DMS153 (cell line): ENCODE measurements around the gene ATP6V1F.

Source experiments
- DNase-seq: peaks from one replicate; lab custom pipeline; 2025; lab: John Stamatoyannopoulos, UW

ATP6V1F gene, protein sequence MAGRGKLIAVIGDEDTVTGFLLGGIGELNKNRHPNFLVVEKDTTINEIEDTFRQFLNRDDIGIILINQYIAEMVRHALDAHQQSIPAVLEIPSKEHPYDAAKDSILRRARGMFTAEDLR

DNA sequence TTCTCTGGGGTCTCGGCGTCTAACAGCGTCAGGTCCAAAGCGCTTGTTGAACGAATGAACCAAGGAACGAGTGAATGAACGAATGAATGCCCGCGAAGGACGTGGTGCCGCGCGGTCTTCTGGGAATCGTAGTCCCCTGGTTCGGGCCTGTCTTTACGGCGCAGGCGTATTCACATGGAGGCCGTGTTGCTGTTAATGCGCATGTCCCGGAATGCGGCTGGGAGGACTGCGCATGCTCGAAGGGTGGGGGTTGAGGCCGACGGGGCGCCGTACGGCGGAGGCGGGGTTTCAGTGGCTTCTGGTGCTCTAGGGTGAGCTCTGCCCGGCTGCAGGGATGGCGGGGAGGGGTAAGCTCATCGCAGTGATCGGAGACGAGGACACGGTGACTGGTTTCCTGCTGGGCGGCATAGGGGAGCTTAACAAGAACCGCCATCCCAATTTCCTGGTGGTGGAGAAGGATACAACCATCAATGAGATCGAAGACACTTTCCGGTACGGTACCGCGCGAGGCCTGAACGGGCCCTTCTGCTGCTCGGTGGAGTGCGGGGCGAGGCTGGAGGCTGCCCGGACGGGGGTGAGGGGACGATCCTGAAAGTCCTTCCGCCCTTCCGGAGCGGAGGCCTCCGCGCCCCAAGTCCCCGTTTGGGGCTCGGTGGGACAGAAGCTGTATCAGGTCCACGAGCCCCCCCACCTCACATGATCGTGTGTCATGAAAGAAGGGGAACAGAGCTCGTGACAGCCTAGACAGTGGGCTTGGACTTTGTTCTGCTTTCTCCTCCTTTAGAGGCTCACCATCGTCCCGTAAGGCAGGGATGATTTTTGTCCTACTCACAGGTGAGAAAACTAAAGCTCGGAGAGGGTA, at the start of gene ATP6V1F:
ATP6V1F (plus strand) TSS at position 286 of the 862 bp plus-strand sequence; CDS start at position 335, 49 bp downstream.
- DNase-seq, result peak; percentile 97

DNA sequence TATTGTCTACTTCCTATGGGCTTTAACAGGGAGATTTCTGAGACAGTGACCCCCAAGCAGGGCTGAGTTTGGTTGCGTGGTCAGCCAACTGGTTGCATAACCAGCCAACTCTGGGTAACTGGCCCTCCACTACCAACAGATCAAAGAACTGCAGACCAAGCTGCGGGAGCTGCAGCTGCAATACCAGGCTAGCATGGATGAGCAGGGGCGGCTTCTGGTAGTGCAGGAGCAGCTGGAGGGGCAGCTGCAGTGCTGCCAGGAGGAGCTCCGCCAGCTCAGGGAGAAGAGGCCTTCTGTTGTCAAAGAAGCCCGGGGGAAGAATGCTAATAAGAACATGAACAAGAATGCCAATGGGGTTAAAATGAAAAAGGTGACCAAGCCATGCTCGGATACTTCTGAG, 48.2 kb upstream of the ATP6V1F start:
- no peak for DNase-seq

DNA sequence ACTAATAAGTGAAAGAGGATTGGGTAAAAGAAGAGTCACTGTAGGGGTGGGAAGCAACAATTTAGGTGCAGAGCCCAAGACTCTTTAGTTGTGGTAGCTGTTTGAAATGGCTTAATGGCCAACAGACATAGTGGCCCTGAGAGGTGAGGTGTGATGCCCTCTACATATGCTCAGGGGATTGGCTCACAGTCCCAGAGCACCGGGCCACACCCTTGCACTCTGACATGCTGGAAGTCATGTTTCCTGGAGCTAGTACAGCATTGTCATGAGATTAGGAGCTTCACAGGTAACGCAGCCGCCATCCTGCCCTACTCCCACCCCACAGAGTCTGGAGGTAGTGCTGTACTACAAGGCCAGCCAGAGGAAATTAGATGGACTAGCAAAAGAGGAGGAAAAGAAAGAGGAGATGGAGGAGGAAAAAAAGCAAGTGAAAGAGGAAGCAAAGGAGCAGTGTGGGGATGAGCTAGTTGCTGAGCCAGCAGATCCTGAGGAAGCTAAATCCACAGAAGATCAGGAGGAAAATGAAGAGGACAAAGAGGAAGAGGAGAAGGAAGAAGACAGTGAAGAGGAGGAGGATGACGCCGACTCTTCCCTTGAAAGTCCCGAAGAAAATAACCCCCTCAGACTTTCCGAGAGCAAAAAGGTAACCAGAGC, 47.2 kb upstream of the ATP6V1F start:
- no peak for DNase-seq

DNA sequence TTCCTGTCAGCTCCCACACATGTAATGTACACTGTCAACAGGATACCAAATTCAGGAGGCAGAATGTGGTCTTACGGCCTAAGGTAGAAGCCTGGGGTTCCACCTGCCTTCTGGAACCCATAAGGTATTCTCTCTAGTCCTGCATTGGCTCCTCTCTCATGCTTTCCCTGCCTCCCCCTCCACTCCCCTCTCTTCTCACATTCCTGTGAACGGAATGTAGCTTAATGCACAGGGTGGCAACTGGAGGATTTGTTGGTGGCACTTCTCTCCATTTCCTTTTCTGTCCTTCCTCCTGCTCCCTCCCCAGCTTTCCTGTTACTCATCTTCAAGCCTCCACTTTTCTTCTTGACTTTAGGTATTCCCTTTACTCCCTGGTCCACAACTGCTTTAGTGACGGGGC, 44.0 kb upstream of the ATP6V1F start:
- DNase-seq, result no peak

DNA sequence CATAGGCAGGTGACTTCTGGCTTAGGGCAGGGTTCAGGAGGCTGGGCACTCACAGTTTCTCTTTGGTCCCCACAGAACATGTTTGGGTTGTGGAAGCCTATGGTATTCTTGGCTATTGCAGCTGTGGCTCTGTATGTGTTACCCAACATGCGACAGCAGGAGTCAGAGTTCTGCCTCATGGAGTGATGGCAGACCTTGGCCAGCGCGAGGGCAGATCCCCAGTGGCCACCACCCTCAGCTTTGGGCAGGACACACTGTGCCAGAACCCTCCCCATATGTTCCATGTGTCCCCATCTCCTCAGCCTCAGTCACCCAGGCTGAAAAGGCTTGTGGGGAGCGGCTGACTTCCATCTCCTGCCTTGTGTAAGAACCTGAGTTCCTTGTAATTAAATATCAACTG, 40.9 kb upstream of the ATP6V1F start:
- no peak for DNase-seq

DNA sequence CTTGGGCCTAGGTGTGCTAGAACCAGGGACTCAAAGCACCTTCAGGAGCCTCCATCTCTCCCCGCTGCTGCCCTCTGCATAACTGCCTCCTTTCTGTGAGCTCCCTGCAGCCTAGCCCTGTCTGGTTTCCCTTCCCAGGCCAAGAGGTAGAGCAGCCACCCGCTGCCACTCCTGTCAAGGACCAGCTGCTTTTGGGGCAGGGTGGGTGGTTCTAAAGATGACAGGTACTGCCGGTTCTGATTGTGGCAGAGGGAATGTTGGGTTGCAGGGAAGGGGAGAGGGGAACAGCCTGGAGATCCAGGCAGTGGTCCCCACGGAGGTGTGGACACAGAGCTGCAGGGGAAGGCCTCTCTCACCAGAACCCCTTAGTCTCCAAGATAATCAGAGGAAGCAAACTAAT, 36.1 kb upstream of the ATP6V1F start:
- DNase-seq, result no peak

DNA sequence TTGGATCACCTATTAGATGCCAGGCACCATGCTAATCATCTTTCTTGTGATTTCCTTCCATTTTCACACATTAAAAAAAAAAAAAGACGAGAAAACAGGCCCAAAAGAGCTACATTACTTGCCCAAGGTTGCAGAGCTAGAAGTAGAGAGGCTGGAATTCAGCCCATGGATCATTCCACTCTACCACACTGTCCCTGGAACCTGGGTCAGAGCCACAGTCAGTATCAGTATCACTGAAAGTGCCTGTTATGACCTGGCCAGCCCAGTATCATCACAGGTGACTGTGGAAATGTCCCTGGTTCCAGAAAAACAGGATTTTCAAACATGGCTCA, 35.8 kb upstream of the ATP6V1F start:
- no peak for DNase-seq

DNA sequence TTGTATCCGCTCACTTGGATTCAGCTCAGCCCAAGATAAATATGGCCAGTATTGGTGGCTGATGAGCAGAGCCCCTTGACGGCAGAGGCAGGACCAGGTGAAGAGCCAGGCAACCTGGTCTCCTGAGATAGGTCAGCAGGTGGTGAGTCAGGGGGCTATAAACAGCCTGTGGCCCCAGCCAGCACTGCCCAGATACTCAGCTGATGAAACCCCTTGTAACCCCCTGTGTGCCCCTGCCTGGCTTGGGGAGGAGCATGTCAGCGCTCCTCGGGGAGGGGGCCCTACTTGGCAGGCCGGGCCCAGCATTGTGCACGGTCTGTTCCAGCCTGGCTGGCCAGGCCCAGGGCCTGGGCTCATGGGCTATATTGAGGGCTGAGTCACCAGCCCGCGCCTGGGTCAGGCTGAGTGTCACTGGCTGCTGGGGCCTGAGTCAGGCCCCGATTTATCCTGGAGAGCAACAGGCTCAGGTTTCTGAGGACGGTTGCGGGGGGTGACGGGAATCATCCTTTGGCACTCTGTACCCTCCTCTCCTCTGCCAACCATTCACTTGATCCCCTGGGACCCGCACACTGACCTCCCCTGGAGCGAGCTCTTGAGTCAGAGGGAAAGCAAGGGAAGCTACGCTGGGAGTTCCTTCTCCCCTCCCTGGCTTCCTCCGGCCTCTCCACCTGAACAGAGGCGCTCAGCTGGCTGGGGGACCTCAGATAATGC, 35.3 kb upstream of the ATP6V1F start:
- no peak for DNase-seq

DNA sequence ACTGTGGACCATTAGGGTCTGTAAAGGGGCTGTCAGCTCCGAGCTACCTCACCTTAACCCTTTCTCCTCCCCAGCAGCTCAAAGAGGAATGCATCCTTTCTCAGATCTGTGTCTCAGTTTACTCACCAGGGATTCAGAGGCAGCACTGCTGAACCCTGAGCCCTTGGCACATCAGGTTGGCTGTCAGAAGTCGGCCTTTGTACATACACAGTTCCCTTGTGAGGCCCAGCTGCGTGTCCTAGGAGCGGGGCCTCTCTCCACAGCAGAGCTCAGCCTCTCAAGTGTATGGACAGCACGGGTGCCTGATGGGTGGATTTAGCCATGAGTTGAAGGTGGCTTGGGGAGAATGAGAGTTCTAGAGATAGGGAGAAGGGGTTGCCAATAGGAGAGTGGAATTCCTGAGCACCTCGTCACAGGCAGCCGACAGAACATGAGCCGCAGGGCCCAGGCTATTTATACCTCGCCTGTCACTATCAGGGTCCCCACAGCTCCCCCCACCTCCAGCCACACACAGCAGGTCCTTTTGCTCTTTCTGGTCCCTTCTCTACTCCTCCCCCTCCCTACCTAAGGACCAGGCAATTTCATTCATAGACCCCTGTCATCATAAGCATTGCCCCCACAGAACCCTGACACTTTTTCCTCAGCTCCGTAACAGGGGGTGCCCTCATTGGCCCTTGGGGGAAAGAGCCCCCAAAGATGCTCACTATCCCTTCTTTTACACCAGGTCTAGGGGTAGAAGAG, 34.5 kb upstream of the ATP6V1F start:
- DNase-seq, result no peak

DNA sequence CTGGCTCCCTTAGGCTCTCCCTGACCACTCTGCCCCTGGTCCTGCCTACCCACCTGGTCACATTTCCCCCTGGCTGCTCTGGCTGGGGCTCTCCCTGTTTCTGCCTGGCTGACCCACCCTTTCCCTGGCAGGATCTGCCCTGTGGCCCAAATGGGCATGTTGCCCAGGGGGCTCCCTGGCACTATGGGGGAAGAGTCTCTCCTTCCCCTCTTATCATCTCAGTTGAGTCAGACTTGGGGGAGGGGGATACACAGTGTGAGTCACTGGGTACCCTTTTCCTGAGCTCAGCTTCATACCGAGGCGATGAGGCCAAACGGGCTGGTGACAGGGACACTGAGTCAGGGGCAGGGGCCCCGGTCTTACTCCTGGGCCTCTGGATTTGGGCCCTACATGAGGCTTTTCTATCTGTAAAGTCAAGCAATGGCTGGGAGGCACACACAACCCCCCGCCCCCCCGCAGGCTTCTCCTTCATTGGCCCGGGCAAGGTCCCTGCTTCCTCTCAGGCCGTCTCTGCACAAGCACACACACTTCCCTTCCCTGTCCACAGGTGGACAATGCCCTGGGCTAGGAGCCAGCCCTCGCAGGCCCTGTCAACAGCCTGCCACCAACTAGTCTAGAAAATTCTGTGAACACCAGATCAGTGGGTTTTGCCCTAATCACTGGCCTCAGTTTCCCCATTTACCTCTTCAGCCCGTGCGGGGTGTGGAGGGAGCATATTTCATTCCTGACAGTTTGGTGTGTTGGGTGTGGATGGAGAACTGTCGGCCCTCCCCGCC, 33.1 kb upstream of the ATP6V1F start:
- no peak for DNase-seq

DNA sequence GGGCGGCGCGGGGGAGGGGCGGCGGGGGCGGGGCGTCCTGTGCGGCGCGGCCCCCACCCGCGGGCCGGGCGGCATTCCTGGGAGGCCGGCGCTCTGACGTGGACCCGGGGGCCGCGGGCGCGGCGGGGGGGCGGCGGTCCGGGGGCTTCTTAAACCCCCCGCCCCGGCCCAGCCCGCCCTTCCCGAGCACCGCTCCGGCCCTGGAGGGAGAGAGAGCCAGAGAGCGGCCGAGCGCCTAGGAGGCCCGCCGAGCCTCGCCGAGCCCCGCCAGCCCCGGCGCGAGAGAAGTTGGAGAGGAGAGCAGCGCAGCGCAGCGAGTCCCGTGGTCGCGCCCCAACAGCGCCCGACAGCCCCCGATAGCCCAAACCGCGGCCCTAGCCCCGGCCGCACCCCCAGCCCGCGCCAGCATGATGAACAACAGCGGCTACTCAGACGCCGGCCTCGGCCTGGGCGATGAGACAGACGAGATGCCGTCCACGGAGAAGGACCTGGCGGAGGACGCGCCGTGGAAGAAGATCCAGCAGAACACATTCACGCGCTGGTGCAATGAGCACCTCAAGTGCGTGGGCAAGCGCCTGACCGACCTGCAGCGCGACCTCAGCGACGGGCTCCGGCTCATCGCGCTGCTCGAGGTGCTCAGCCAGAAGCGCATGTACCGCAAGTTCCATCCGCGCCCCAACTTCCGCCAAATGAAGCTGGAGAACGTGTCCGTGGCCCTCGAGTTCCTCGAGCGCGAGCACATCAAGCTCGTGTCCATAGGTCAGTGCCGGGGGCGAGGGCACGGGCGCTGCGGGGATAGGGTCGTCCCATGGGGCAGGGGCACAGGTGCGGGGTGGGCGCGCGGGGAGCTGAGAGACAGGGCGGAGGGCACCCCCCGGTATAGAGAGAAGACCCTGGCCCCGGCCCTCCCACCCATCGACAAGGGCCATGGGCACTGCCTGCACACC, 32.2 kb upstream of the ATP6V1F start, which contains the start of gene FLNC:
FLNC (plus strand) TSS at position 176 of the 947 bp plus-strand sequence; CDS start at position 408, 232 bp downstream.
- no peak for DNase-seq

DNA sequence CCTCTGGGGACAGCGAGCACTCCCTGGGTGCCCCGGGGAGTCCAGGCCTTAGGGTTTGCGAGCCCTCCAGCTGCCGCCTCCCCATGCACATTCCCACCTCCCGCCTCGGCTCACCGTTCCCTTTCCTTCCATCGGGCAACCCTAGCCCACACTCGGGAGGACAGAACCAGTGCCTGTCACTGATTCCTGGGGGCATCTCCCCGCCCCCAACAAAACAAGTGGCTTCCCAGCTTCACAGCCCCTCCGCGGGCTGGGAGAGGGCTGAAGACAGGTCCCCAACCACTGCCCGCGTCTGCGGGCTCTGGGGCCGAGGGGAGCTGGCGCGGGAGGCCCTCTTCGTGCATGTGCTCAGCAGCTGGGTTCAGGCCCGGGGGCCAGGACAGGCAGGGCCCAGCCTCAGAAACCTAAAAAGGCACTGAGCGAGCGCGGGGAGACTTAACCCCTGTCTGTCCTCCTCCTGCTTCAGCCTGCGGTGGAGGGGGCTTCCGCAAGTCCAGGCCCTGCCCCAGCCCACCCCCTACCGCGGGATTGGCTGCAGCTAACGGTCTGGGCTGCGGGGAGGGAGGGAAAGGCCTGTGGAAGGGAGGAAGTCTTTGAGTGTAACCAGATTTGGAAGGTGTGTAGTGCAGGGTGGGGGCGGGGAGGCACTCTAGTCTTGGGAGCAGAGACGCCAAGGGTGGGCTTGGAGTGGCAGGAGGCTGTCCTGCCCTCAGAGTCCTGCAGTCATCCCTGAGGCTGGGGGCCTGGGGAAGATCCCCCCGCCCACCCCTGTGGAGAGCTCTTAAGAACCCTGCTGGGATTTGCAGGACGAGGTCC, 31.3 kb upstream of the ATP6V1F start:
- no peak for DNase-seq

DNA sequence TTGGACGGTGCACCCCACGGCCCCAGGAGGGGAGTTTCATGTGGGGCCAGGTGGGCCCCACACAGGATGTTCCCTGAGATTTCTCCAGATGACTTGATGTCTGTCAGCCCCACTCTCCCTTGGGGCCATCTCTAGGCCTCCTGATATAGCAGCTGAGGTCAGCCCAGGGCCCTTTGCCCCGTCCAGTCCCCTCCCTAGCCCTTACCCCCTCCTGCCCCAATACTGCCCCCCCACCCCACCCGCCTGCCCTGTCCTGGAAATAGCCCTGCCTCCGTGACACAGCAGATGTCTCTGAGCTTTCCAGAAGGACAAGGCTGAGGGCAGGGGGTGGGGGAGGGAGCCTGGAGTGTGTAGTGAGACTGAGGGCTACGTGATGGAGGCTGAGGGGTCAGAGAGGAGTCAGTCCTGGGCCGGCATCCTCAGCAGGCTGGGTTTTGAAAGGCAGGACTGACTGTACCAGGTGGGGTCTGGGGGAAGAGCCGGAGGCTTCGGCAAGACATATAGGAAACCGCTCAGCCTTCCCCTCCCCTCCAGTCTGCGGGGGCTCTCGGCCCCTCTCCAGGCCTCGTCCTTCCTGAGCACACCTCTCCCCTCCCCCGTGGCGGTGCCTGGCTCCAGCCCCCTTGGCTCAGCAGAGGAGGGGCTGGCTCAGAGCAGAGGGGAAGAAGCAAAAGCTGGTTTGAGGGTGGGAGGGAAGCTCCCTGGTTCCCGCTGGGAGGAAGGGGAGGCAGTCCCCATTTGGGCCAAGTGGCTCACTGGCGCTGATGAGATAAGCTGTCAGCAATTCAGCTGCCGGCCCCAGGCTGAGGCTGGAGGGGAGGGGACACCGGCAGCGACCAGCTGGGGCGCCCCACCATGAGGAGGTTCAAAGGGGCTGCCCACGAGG, 30.4 kb upstream of the ATP6V1F start:
- DNase-seq, result no peak

DNA sequence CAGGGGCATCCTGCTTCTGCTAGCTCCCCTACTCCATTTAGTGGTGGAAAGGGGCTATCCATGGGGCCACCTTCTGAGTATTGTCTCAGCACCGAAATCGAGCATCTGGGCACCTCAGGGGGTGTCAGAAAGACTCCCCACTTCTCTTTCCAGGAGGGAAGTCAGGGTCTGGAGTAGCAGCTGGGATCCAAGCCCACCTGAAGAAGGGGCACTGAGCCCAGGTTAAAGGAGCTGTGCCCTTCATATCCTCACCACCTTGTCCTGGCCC, 29.8 kb upstream of the ATP6V1F start:
- DNase-seq, result no peak

DNA sequence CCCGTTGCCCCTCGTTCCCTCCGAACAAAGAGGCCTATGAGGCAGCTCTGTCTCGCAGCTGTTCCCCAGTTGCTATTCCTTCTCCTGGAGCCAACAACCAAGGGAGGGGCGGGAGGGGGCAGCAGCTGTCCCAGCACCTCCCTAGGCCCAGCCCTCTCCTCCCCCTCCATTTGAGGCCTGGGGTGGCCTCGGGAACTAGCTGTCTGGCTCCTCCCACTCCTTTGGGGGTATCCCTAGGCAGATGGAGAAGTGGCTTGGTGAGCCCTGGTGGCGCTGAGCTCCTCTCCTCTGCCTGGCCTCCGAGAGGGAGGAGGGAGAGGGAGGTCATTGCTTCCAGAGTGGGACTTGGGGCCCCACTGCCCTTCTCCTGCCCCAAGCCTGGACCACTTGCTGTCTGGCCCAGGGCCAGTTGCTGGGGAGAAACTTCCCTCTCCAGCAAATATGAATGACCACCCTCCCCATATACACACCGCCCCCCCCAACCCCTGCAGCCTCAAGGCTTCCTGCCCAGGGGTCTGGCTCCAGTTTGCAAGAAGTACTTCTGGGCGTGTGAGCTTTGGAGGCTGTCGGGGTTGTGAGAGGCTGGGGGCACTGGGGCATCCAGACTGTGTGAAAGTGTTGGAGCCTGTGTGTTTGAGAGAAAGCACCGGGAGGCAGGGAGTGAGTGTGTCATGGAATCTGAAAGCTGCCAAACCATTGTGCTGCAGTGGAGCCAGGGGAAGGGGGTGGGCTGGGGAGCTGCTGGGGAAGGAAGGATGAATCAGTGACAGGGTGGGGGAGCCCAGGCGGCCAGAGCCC, 29.3 kb upstream of the ATP6V1F start:
- no peak for DNase-seq

DNA sequence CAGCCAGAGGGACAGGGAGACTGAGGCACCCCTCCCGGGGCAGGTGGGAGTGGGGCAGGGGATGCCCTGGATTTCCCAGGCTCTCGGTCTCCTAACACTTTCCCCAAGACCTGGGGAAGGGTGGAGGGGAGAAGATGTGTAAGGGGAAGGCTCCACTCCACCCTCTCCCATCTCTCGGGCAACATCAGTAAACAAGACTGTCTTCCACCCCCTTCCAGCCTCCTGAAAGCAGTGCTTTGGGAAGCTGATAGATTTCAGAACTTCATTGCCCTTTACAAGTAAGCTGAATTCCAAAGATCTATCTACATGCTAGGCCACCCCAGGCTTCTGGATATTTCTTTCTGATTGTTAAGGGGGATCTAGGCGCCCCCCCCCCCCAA, 28.7 kb upstream of the ATP6V1F start:
- no peak for DNase-seq

DNA sequence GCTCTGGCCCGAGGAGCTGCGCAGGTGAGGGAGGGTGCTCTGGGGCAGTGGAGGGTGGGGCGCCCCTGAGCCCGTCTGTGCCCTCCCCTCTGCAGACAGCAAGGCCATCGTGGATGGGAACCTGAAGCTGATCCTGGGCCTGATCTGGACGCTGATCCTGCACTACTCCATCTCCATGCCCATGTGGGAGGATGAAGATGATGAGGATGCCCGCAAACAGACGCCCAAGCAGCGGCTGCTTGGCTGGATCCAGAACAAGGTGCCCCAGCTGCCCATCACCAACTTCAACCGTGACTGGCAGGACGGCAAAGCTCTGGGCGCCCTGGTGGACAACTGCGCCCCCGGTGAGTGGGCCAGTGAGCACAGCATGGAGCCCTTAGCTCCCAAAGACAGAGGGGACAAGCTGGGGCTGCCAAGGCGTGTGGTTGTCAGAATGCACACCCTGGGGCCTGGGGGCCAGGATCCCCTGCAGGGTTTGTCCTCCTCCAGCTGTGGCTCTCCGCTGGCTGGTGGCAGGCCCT, 27.4 kb upstream of the ATP6V1F start:
- DNase-seq, result no peak
